ENCODE data around the gene RAF1. TPM values are rescaled to one million over a fixed set of nuclear protein-coding genes. Genes with fewer than 3 reads are reported as not detected.
"Not testable (repeated sequence)": the region's sequence is repeated elsewhere in the genome, so short reads cannot be mapped to it uniquely, and the experiment has no call there.

Gene RAF1
- total RNA-seq, 1 donor from 2014 or later: 85.0 TPM

DNA sequence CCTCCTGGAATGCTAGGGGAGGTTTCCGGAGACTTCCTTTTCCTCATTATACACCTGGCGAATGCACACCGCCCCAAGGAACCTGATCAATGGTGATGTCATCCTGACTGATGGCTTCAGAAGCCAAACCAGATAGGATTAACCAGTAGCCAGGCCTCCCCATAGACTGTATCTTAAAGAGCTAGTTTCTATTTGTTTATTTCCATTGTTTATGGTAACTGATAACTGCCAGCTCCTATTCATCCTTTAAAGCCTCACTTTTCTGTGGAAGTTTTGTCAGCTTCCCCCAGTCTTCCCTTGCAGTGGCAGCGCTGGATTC is 118.5 kb downstream of the RAF1 start, which contains the start of gene MKRN2OS:
TSS of gene MKRN2OS (minus strand) at position 27 of the 319 bp plus-strand sequence. CDS start 35 bp downstream, outside the sequence.
- Mint-ChIP-seq H3K27ac (ENCODE audit: unreplicated experiment) (no peak within 1 kb of the TSS), H3K36me3 (ENCODE audit: low read depth) (no peaks in the 10 kb centered on the region), H3K9me3 (ENCODE audit: low read depth) (no peaks in the 10 kb centered on the region), H3K4me3 (ENCODE audit: unreplicated experiment) (no peak within 1 kb of the TSS), H3K4me1 (ENCODE audit: low read depth) (no peaks in the 10 kb centered on the region), H3K27me3 (ENCODE audit: low read depth) (no peaks in the 10 kb centered on the region)
- DNase-seq (ENCODE audit: low spot score): no peak
- TF ChIP-seq, protein P1, sequence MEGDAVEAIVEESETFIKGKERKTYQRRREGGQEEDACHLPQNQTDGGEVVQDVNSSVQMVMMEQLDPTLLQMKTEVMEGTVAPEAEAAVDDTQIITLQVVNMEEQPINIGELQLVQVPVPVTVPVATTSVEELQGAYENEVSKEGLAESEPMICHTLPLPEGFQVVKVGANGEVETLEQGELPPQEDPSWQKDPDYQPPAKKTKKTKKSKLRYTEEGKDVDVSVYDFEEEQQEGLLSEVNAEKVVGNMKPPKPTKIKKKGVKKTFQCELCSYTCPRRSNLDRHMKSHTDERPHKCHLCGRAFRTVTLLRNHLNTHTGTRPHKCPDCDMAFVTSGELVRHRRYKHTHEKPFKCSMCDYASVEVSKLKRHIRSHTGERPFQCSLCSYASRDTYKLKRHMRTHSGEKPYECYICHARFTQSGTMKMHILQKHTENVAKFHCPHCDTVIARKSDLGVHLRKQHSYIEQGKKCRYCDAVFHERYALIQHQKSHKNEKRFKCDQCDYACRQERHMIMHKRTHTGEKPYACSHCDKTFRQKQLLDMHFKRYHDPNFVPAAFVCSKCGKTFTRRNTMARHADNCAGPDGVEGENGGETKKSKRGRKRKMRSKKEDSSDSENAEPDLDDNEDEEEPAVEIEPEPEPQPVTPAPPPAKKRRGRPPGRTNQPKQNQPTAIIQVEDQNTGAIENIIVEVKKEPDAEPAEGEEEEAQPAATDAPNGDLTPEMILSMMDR (IDR thresholded peaks at IDR 0.05): no peak

DNA sequence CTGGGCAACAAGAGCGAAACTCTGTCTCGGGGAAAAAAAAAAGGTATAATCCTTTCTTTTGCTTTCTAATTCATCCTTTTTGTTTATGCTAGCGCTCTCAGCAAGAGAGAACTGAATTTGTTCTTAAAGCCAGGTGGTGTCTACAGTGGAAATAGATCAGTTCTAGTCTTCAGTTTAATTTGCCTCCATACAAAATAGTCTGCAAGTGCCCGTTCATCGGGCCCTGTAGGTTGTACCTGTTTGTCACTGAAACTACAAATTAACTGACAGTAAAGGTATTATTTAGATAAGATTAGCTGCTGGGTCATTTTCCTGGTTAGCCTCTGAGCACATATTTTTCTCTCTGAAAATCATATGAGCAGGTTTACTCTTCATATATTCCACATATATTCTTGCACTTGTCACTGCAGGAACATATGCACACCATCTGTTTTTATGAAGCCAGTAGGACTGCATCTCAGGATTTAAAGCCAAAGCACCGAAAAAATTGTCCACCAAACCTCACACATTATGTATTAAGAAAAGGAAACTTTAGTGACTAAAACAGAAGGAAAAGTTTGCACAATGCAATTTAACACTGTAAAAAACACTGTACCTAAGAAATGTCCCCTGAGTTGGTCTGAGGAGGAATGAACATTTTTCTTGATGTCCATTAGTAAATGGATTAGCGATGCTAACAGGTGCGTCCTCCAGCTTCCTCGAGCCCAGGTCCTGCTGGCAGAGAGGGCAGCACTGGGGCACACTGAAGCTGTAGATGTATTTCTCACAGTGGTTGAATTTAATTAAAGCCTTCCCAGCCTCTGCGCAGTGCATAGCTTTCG is 119.1 kb downstream of the RAF1 start:
- no peaks in the 10 kb centered on the region for H3K27me3 Mint-ChIP-seq (ENCODE audit: low read depth)
- no peak for DNase-seq (ENCODE audit: low spot score)
- TF ChIP-seq, protein P1 (IDR thresholded peaks at IDR 0.05): no peak
- no peaks in the 10 kb centered on the region for H3K36me3 Mint-ChIP-seq (ENCODE audit: low read depth)
- H3K4me1 Mint-ChIP-seq (ENCODE audit: low read depth): no peaks in the 10 kb centered on the region
- H3K27ac Mint-ChIP-seq (ENCODE audit: unreplicated experiment): no peak overlapping the region
- H3K9me3 Mint-ChIP-seq (ENCODE audit: low read depth): no peaks in the 10 kb centered on the region
- H3K4me3 Mint-ChIP-seq (ENCODE audit: unreplicated experiment): no peak overlapping the region

DNA sequence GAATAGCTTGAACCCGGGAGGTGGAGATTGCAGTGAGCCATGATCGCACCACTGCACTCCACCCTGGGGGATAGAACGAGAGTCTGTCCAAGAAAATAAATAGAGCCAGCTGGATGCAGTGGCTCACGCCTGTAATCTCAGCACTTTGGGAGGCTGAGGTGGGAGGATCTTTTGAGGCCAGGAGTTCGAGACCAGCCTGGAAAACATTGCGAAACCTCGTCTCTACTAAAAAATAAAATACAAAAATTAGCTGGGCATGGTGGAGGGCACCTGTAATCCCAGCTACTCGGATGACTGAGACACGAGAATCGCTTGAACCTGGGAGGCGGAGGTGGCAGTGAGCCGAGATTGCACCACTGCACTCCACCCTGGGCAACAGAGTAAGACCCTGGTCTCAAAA is 120.4 kb downstream of the RAF1 start:
- H3K4me1 Mint-ChIP-seq (ENCODE audit: low read depth); H3K27me3 Mint-ChIP-seq (ENCODE audit: low read depth); H3K36me3 Mint-ChIP-seq (ENCODE audit: low read depth); H3K4me3 Mint-ChIP-seq (ENCODE audit: unreplicated experiment); H3K27ac Mint-ChIP-seq (ENCODE audit: unreplicated experiment); H3K9me3 Mint-ChIP-seq (ENCODE audit: low read depth); DNase-seq (ENCODE audit: low spot score): not testable (repeated sequence)

DNA sequence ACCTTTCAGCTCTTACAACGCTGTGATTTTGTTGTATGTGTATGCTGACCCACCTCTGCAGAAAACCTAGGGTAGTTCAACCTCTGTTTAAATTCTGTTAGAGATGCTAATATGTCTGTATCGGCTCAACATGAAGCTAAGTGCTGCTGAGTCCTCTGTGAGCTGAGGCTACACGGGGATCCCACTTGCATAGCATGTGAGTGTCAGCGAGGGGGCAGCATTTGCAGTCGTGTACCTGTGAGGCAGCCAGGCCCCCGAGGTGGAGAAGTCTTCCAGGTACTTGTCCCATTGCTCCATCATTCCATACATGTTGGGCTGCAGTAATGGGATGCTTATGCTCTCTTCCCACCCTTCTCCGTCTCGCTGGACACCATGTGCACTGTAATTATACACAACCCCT is 122.3 kb downstream of the RAF1 start:
- Mint-ChIP-seq H3K4me3 (ENCODE audit: unreplicated experiment) (no peak overlapping the region), H3K36me3 (ENCODE audit: low read depth) (no peaks in the 10 kb centered on the region), H3K9me3 (ENCODE audit: low read depth) (no peaks in the 10 kb centered on the region), H3K4me1 (ENCODE audit: low read depth) (no peaks in the 10 kb centered on the region), H3K27ac (ENCODE audit: unreplicated experiment) (no peak overlapping the region), H3K27me3 (ENCODE audit: low read depth) (no peaks in the 10 kb centered on the region)
- TF ChIP-seq, protein P1 (IDR thresholded peaks at IDR 0.05): peak; percentile 31
- no peak for DNase-seq (ENCODE audit: low spot score)

DNA sequence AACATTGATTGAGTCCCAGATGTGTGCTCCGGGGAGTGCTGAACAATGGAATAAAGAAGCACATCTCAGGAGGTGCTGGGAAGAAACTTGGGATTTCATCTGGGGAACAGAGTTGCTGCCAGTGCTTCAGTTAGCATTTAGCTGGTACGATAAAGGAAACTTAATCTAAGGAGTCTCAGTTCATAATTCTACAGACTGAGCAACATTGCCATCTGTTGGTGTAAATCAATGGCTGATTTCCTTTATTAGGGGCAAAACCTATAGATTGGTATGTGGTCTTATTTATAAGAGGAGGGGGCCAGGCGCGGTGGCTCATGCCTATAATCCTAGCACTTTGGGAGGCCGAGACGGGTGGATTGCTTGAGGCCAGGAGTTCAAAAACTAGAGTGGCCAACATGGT is 127.5 kb downstream of the RAF1 start:
- TF ChIP-seq, protein P1 (IDR thresholded peaks at IDR 0.05): peak; percentile 74
- H3K4me3 Mint-ChIP-seq (ENCODE audit: unreplicated experiment): no peak overlapping the region
- H3K36me3 Mint-ChIP-seq (ENCODE audit: low read depth): peaks cover 6% of the 10 kb centered on the region
- no peaks in the 10 kb centered on the region for H3K4me1 Mint-ChIP-seq (ENCODE audit: low read depth)
- no peak for DNase-seq (ENCODE audit: low spot score)
- H3K27me3 Mint-ChIP-seq (ENCODE audit: low read depth): no peaks in the 10 kb centered on the region
- no peak overlapping the region for H3K27ac Mint-ChIP-seq (ENCODE audit: unreplicated experiment)
- no peaks in the 10 kb centered on the region for H3K9me3 Mint-ChIP-seq (ENCODE audit: low read depth)

Other genes with a start within 250 kb of the RAF1 start
- gene TSEN2, start 179.6 kb downstream of the RAF1 start, total RNA-seq: 8.6 to 14.5 TPM (median 8.7 TPM) in 3 replicates
- gene MKRN2OS, start 118.6 kb downstream of the RAF1 start, total RNA-seq: not detected in 3 replicates
- gene MKRN2, start 107.0 kb downstream of the RAF1 start, total RNA-seq: 32.8 to 36.2 TPM (median 34.5 TPM) in 3 replicates
- gene TMEM40, start 95.1 kb upstream of the RAF1 start, total RNA-seq: not detected in 3 replicates
- 11.3 to 15.7 TPM (median 12.0 TPM) in 3 replicates for gene CAND2, start 132.6 kb upstream of the RAF1 start, total RNA-seq
- gene RPL32, start 177.4 kb upstream of the RAF1 start, total RNA-seq: 960 to 1,087 TPM (median 972 TPM) in 3 replicates